GM12878 (cell line): ENCODE data around the gene AGFG1. TPM values are rescaled to one million over a fixed set of nuclear protein-coding genes. Genes with fewer than 3 reads are reported as not detected.
A peak's percentile ranks its signal among the peaks of the same experiment; 100 is the strongest.

ENCODE experiments used
- ATAC-seq: fragments of 200-7000 bp; cut with Tn5 transposase; 3 replicates; pipeline ENCODE4 v1.9.1; 2020; ENCODE audit warnings: mild to moderate bottlenecking, moderate library complexity
- BruUV-seq: library from RNA; stranded (reverse); fragments of 400-500 nt; replicated peaks from 2 replicates; lab custom pipeline; 2021; lab: Mats Ljungman, UMichigan
- CTCF ChIA-PET: fragments of 300-600 bp; sonication (Branson Sonifier 250); formaldehyde crosslinking; extraction: SDS; loops from one replicate; lab custom pipeline; 2021; ENCODE audit warnings: inconsistent platforms; lab: Yijun Ruan, JAX
- POLR2A ChIA-PET: fragments of 350-600 bp; formaldehyde crosslinking; extraction: SDS; loops from one replicate; lab custom pipeline; 2021; ENCODE audit warnings: inconsistent platforms; lab: Charles Lee
- RAD21 ChIA-PET: fragments of 300-600 bp; sonication (Branson Sonifier 250); formaldehyde crosslinking; loops from one replicate; lab custom pipeline; 2023; ENCODE audit warnings: antibody characterized with exemption; ENCODE audit not compliant: unreplicated experiment; lab: Charles Lee
- SMC1A ChIA-PET: fragments of 300-600 bp; sonication (Branson Sonifier 250); formaldehyde crosslinking; loops from one replicate; lab custom pipeline; 2023; ENCODE audit not compliant: unreplicated experiment, uncharacterized antibody; lab: Charles Lee
- DNase-seq: peaks from one replicate; pipeline ENCODE4 v3.0.0-alpha.2; 2011; ENCODE audit warnings: low read depth, low spot score
- FAIRE-seq: peaks from 3 replicates; lab custom pipeline; 2011; peaks lifted over from hg19 to GRCh38; lab: Jason Lieb, UNC
- H2AFZ ChIP-seq: 2 replicates; pipeline ENCODE4 v1.6.0; 2011; ENCODE audit warnings: low read depth, low read length, control low read depth; ENCODE audit not compliant: control insufficient read depth
- H3K27ac ChIP-seq: 2 replicates; pipeline ENCODE4 v1.5.1; 2011; ENCODE audit warnings: control low read depth; ENCODE audit not compliant: control insufficient read depth, insufficient read depth
- H3K27me3 ChIP-seq, 2 experiments: replicated peaks in 1 of 2; 2 replicates each; pipeline versions ENCODE4 v1.6.0 to v1.6.1; 2011; ENCODE audit warnings: low read length in 1 of 2; ENCODE audit not compliant: control insufficient read depth in 2 of 2, insufficient read depth in 2 of 2
- H3K36me3 ChIP-seq, 2 experiments: 2 replicates each; pipeline ENCODE4 v1.5.1; 2011; ENCODE audit warnings: low read length in 1 of 2; ENCODE audit not compliant: control insufficient read depth in 2 of 2, insufficient read depth in 2 of 2
- H3K4me1 ChIP-seq: 2 replicates; pipeline ENCODE4 v1.6.1; 2011; ENCODE audit warnings: mild to moderate bottlenecking, low read length, moderate library complexity, mixed read lengths; ENCODE audit not compliant: control insufficient read depth, insufficient read depth
- H3K4me2 ChIP-seq: 2 replicates; pipeline ENCODE4 v1.6.0; 2011; ENCODE audit warnings: control low read depth; ENCODE audit not compliant: control insufficient read depth, insufficient read depth
- H3K4me3 ChIP-seq: fragments of 200-600 bp; sonication (generic); 2 replicates; pipeline ENCODE4 v1.5.1; 2016
- H3K79me2 ChIP-seq: 2 replicates; pipeline ENCODE4 v1.6.0; 2011; ENCODE audit warnings: low read length; ENCODE audit not compliant: control insufficient read depth, insufficient read depth
- H3K9ac ChIP-seq: 2 replicates; pipeline ENCODE4 v1.8.0; 2011; ENCODE audit warnings: low read length, control low read depth, mixed read lengths; ENCODE audit not compliant: control insufficient read depth, insufficient read depth
- H3K9me3 ChIP-seq: replicated peaks from 3 replicates; pipeline ENCODE4 v1.5.1; 2011; ENCODE audit warnings: mild to moderate bottlenecking, low read length; ENCODE audit not compliant: control insufficient read depth, insufficient read depth
- H4K20me1 ChIP-seq: 2 replicates; pipeline ENCODE4 v1.6.0; 2011; ENCODE audit not compliant: control insufficient read depth, insufficient read depth
- CEBPZ ChIP-seq: fragments of 150-350 bp; IDR thresholded peaks from 2 replicates; pipeline ENCODE4 v1.6.1; 2016; ENCODE audit warnings: low read depth, low read length
- GATAD2B ChIP-seq: fragments of 450-650 bp; conservative IDR thresholded peaks from 2 replicates; pipeline ENCODE4 v1.6.1; 2017; ENCODE audit warnings: low read depth, mild to moderate bottlenecking, moderate library complexity
- LARP7 ChIP-seq: fragments of 450-650 bp; IDR thresholded peaks from 2 replicates; pipeline ENCODE4 v1.6.1; 2017; ENCODE audit warnings: mild to moderate bottlenecking
- NKRF ChIP-seq: fragments of 450-650 bp; conservative IDR thresholded peaks from 2 replicates; pipeline ENCODE4 v1.6.1; 2017; ENCODE audit warnings: mild to moderate bottlenecking, moderate library complexity
- PKNOX1 ChIP-seq: fragments of 450-650 bp; IDR thresholded peaks from 2 replicates; pipeline ENCODE4 v1.6.1; 2016; ENCODE audit warnings: mild to moderate bottlenecking
- TCF7 ChIP-seq: IDR thresholded peaks from 2 replicates; pipeline ENCODE4 v1.6.1; 2014; ENCODE audit warnings: antibody characterized with exemption, borderline replicate concordance
- WGBS: methylation state at CpG from one replicate; pipeline ENCODE4 v1.1.6; 2016; ENCODE audit warnings: low lambda C conversion rate; ENCODE audit not compliant: insufficient replicate concordance, insufficient coverage; ENCODE audit errors: missing lambda C conversion rate; 5-methylcytosine and 5-hydroxymethylcytosine counted together
- in situ Hi-C: fragments of 300-500 bp; cut with MboI; formaldehyde crosslinking; loops from 9 replicates; pipeline ENCODE4 v1.14.3; 2018; ENCODE audit warnings: mixed read lengths
- intact Hi-C: fragments of 100-400 bp; cut with micrococcal nuclease; formaldehyde crosslinking; loops from one replicate; pipeline ENCODE4 v1.14.2; 2022; ENCODE audit not compliant: unreplicated experiment
- polyA plus RNA-seq, 11 experiments: library from polyadenylated mRNA; depleted of rRNA in 4 of 11; unstranded in 6 of 11; stranded (reverse) in 5 of 11; fragments of >200 nt; fragmentation: Nextera tagmentation in 4 of 11; fragmentation: Illumina TruSeq in 1 of 11; extraction: Ambion mirVana in 4 of 11; extraction: Trizol in 1 of 11; gene quantifications; 1 replicate in 1 of 11; 2 replicates in 10 of 11; pipeline versions ENCODE4 v1.2.1 to v1.2.3, GENCODE V29; 2011 to 2016; ENCODE audit warnings: inconsistent platforms in 2 of 11, missing spikeins in 2 of 11, low read depth in 1 of 11
- total RNA-seq, 4 experiments: library from RNA; depleted of rRNA in 3 of 4; stranded (reverse); fragments of >200 nt in 3 of 4; fragmentation: Illumina TruSeq in 1 of 4; extraction: Trizol in 1 of 4; gene quantifications; 2 replicates each; pipeline versions ENCODE4 v1.2.1 to v1.2.3, GENCODE V29; 2013 to 2021

Gene AGFG1
- total and polyA plus RNA-seq, 10 of the 15 experiments (the other 5 are each of a cell fraction or from before 2014, with no cell fraction given): 7.3 to 243 (median 81.7) TPM

GRCh38 chr2:227592694-227593387, 120.9 kb downstream of the AGFG1 start:
- in situ Hi-C loops: no loop called here
- WGBS: 82% methylated on average over 1 of the region's 1 CpG
- no peaks in the 10 kb centered on the region for H3K27me3 ChIP-seq
- H3K9ac ChIP-seq: no peak overlapping the region
- no peak for TF ChIP-seq GATAD2B
- TF ChIP-seq, all 136 proteins: peak for 0
- no peak for FAIRE-seq
- no peak overlapping the region for H3K4me3 ChIP-seq
- H3K9me3 ChIP-seq: no peaks in the 10 kb centered on the region; the same call in 2 of the 3 replicates
- BruUV-seq: no TSS peak
- H3K36me3 ChIP-seq: no peaks in the 10 kb centered on the region
- ChIA-PET POLR2A (interaction anchor here (1.0 to 1.3 kb wide), 2 partner anchors 16 to 113 kb away, joined by 3 read pairs; no protein-coding TSS in a partner anchor), SMC1A (no interaction called here), CTCF (interaction anchor here (1.1 kb wide), 1 partner anchor 12 kb away, joined by 3 read pairs; no protein-coding TSS in a partner anchor), RAD21 (no interaction called here)
- H2AFZ ChIP-seq: no peak overlapping the region
- H4K20me1 ChIP-seq: no peaks in the 10 kb centered on the region
- H3K79me2 ChIP-seq: no peaks in the 10 kb centered on the region
- intact Hi-C loops: no loop called here
- ATAC-seq: peak; percentile 84
- H3K4me1 ChIP-seq: no peaks in the 10 kb centered on the region
- no peak for DNase-seq
- H3K27ac ChIP-seq: no peak overlapping the region
- H3K4me2 ChIP-seq: 0 out of 2 replicates have a peak overlapping the region, but pooled peaks have one; percentile 13

GRCh38 chr2:227595797-227596196, 123.8 kb downstream of the AGFG1 start:
- ChIA-PET SMC1A (no interaction called here), POLR2A (no interaction called here), CTCF (no interaction called here), RAD21 (no interaction called here)
- Histone ChIP-seq H3K36me3 (no peaks in the 10 kb centered on the region), H4K20me1 (no peaks in the 10 kb centered on the region), H3K9ac (no peak overlapping the region), H3K27ac (no peak overlapping the region), H3K9me3 (no peaks in the 10 kb centered on the region), H3K4me3 (no peak overlapping the region), H2AFZ (no peak overlapping the region), H3K4me1 (no peaks in the 10 kb centered on the region), H3K27me3 (no peaks in the 10 kb centered on the region), H3K79me2 (no peaks in the 10 kb centered on the region), H3K4me2 (no peak overlapping the region)
- no peak for FAIRE-seq
- DNase-seq: no peak
- TF ChIP-seq TCF7: no peak
- TF ChIP-seq CEBPZ: no peak
- no peak for TF ChIP-seq LARP7
- no peak for TF ChIP-seq PKNOX1
- TF ChIP-seq NKRF: no peak
- ATAC-seq: no peak
- intact Hi-C loops: no loop called here
- WGBS: 8% methylated on average over 3 of the region's 4 CpGs
- in situ Hi-C loops: no loop called here
- BruUV-seq: no TSS peak
